NCI-H345 treated with DMSO at 0.1 percent for 48 hours (cell line): ENCODE measurements around the gene CMTR1.

Experiments used
- DNase-seq: peaks from one replicate; lab custom pipeline; 2025; ENCODE audit not compliant: unreplicated experiment; lab: John Stamatoyannopoulos, UW

Gene CMTR1

GRCh38 chr6:37511201-37511600 lies 78.2 kb downstream of the CMTR1 start:
- no peak for DNase-seq

- DNase-seq: no peak
Measured at GRCh38 chr6:37511910-37512399, 78.9 kb downstream of the CMTR1 start.

- no peak for DNase-seq
Measured at GRCh38 chr6:37512400-37513011, 79.5 kb downstream of the CMTR1 start.

GRCh38 chr6:37513155-37513554 lies 80.1 kb downstream of the CMTR1 start:
- DNase-seq: no peak

- DNase-seq: no peak
Measured at GRCh38 chr6:37513576-37513975, 80.6 kb downstream of the CMTR1 start.

GRCh38 chr6:37514321-37514771 lies 81.3 kb downstream of the CMTR1 start:
- peak; percentile 52 for DNase-seq

GRCh38 chr6:37514837-37515236 lies 81.8 kb downstream of the CMTR1 start:
- DNase-seq: no peak

- no peak for DNase-seq
Measured at GRCh38 chr6:37515712-37516075, 82.7 kb downstream of the CMTR1 start.

- DNase-seq: peak; percentile 84
Measured at GRCh38 chr6:37516076-37516919, 83.3 kb downstream of the CMTR1 start.

- no peak for DNase-seq
Measured at GRCh38 chr6:37516920-37517405, 83.9 kb downstream of the CMTR1 start.

- DNase-seq: no peak
Measured at GRCh38 chr6:37517411-37517812, 84.4 kb downstream of the CMTR1 start.

- no peak for DNase-seq
Measured at GRCh38 chr6:37518116-37518515, 85.1 kb downstream of the CMTR1 start.

GRCh38 chr6:37519461-37519860 lies 86.4 kb downstream of the CMTR1 start:
- no peak for DNase-seq

GRCh38 chr6:37520926-37521325 lies 87.9 kb downstream of the CMTR1 start:
- DNase-seq: no peak

- no peak for DNase-seq
Measured at GRCh38 chr6:37521674-37522073, 88.7 kb downstream of the CMTR1 start.

GRCh38 chr6:37522836-37523235 lies 89.8 kb downstream of the CMTR1 start:
- no peak for DNase-seq

GRCh38 chr6:37523412-37523811 lies 90.4 kb downstream of the CMTR1 start:
- no peak for DNase-seq

- DNase-seq: no peak
Measured at GRCh38 chr6:37524025-37524969, 91.3 kb downstream of the CMTR1 start.

- DNase-seq: no peak
Measured at GRCh38 chr6:37524970-37525318, 91.9 kb downstream of the CMTR1 start.

GRCh38 chr6:37525460-37526357 lies 92.7 kb downstream of the CMTR1 start:
- DNase-seq: no peak
